Astrocyte of the hippocampus (primary cell): ENCODE results near the gene CSMD2.
A peak's percentile ranks its signal among the peaks of the same experiment; 100 is the strongest.

Experiments used
- DNase-seq: peaks from one replicate; pipeline ENCODE4 v3.0.0; 2011; ENCODE audit warnings: low read depth, low spot score

CSMD2 gene

DNA sequence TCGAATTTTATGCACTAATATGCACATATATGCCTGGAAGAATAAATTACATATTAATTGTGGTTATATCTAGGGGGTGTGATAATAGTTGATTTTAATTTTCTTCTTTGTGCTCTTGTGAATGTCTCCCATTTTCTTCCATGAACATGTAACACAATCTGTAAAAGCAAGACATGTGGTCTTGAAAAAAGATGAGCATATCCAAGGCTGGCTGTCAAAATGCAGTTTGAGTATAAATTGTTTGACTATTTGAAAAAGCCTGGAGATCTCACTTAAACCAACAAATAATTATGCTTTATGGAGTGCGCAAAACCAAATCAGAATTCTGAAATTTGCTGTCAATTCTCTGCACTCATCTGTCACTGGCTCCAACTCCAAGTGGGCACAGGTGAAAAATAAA lies 157.3 kb downstream of the CSMD2 start:
- DNase-seq = no peak

GRCh38 chr1:34005309-34005708 lies 159.7 kb downstream of the CSMD2 start:
- DNase-seq = no peak

DNA sequence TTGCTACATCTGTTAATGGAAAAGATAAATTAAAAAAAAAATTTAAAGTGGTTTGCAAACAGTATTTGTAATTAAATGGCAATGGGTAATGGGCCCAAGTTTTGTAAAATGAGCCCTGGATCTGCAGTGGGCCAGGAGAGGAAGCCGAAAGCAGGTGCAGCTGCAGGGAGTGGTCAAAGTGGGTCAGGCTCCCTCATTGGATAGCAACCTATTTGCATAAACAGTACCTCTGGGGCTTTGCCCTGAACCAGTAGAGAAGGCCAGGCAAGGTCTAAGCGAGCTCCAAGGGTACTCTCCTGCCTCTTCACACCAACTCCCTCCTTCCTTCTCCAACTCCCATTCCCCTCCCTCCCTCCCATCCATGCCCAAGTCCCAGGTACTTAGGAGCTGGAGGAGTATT lies 162.2 kb downstream of the CSMD2 start:
- DNase-seq = no peak

DNA sequence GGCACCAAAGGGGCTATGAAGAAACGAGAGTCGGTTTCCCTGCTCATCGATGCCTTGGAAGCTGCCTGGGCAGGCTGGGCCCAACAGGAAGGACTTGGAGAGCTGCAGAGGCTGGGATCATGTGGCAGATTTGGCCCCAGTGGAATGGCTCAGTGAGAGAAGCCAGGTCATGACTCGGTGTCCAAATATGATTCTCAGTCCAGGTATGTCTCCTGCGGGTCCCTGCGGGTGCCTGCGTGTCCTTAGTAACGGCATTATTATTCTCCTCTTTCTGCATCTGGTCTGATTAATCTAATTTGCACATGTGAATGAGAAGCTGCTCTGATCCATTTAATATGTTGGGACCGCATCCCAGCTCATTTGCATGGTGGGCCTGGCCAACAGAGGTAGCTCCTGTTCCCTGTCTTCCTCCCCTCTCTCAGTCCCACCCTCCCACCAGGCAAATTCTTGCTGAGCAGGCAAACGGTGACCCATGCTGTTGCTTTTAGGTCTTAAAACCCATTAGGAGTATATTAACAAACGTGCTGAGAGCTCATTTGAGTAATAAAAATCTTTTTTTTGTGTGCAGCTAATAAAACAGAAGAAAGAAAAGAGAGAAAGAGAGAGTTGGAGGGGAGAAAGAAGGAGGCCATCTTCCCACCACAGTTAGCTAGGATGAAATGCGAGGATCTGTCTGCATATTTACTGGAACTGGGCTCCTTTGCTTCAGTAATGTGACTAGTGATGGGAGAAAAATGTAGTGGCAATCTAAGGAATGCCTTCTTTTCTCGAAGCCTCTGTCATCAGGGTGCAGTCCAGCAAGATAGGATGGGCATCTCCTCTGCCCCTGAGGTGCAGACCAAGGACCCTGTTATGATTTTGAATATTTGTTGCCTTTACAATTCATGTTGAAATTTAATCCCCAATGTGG lies 167.6 kb downstream of the CSMD2 start:
- DNase-seq = peak; percentile 58

- no peak for DNase-seq
Measured at GRCh38 chr1:33996281-33996680, 168.7 kb downstream of the CSMD2 start.

GRCh38 chr1:33993301-33993700 lies 171.7 kb downstream of the CSMD2 start:
- DNase-seq = no peak

DNA sequence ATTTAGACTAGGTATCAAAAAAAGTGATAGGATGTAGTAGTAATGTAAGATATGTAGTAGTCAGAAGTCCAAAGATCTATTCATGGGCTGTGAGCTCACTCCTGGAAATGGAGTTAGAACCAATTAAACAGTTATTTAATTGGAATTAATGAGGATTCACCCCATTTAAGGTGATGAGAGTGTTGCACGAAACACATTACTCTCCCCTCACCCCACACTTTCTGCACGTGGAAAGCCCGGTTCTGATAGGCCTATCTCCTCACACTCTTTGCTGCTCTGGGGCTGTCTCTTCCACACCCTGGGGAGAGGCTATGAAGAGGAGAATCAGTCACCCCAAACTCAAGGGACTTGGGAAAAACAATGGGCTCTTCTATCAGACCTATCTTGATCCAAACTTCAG lies 174.7 kb downstream of the CSMD2 start:
- no peak for DNase-seq

DNA sequence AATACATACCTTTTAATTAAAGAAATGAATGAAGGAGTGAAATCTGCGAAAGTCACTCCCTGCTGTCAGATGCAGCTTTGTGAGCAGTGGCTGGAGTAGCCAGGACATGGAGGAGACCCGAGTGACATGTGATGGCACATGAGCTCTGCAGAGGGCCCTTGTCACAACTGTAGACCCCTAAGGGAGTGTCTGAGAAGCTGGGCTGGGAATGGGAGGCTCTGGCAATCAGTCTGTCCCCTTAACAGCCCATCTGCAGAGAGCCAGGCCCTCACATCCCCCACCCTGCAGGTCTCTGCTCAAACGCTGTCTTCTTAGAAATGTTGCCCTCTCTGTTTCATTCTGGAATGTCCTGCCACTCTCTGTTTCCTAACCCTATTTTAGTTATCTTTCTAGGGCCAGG lies 176.9 kb downstream of the CSMD2 start:
- DNase-seq = no peak

DNA sequence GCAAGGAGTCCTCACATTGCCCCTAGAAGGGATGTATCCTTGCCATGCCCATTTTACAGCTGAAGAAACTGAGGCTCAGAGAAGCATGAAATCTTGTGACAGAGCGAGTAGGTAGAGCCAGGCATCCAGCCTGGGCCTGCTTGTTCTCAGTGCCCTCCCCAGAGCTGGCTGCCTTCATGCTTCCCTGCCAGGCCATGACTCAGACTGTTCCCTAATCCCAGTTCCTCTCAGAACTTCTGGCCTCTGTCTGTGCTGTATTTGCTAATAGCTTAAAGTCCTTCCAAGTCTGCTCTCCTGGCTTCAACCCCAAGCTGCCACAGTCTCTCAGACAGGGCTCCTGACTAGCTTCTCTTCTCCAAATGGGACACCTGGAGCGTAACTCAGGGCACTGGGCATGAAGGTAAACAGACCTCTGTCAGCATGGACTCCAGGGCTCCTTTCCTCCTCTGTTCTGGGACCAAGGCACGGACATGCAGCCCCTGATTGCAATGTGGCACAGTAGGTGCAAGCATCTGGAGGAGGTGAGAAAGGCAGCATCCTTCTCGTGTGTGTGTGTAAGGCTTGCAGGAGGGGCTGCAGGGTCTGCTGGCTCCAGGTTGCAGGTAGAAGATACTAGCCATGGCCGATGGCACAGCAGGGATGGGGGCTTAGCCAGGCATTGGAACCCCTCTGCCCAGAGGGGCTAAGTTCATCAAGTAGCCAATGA lies 178.5 kb downstream of the CSMD2 start:
- peak; percentile 87 for DNase-seq

DNA sequence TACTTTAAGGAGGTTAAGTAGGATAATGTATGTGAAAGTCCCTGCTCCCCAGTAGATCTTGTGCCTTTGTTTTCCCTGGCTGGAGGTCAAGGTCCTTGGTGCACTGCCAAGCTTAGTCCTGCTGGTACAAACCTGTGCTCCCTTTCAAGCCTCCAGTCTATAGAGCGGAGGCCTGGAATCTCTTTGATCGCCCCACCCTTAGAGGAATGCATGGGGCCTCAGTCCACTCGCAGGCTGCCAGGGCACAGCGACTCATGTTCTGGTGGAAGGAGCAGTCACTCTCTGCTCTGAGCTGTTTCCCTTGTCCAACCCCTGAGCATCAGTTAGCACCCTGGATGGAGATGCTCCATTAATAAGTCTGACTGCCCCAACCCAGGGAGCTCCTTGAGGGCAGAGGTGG lies 179.4 kb downstream of the CSMD2 start:
- DNase-seq = peak; percentile 71

- peak; percentile 93 for DNase-seq
Measured at GRCh38 chr1:33984906-33985565, 180.0 kb downstream of the CSMD2 start.

- no peak for DNase-seq
Measured at GRCh38 chr1:33982419-33982818, 182.6 kb downstream of the CSMD2 start.

GRCh38 chr1:33979341-33979740 lies 185.7 kb downstream of the CSMD2 start:
- no peak for DNase-seq

DNA sequence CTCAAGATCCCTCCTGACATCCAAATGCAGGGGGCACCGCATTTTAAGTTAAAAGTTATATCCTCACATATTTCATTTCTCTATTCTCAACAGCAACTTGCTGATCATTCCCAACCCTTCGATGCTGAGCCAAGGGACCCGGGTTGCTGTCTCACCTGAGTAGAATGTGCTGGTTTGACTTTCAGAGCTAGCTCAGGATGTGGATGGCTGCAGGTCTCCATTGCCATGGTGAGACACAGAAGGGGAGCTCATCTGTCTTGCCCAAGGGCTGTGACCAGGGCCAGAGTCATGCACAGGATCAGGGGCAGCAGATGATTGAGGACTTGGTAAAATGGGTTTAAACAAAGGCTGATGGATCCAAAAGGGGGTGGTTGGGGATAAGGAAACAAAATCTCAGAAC lies 189.1 kb downstream of the CSMD2 start:
- DNase-seq = no peak

DNA sequence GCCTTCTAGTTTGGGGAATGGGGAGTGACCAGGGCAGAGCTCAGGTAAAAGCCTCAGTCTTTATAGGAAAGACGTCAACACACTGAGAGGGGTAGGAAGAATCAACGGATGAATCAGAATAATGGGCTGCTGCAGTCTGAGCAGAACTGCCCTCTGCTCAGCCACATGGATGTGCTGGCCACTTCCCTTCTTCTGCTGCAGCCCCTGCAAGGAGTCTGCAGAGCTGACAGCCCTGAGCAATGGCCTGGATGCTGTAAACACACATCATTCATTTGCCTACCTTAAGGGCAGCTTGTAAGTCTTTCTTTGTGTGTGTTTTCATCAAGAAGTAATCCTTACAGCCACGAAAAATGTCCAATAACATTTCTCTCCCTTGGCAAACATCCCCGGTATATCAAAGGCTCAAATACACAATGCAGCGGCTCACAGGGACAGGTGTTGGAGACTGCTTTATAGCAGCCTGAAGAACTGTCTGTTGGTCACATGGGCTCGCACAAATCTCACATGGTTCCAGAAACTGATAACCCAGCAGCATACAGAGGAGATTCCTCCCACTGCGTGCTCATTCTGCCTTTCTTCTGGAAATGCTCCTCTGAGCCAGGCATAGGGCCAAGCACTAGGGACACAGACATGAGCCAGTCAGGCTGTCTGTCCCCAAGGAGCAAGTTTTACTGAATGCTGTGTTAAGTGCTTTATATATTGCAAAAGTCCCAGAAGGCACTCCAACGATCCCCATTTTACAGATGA lies 191.1 kb downstream of the CSMD2 start:
- DNase-seq = peak; percentile 16

DNA sequence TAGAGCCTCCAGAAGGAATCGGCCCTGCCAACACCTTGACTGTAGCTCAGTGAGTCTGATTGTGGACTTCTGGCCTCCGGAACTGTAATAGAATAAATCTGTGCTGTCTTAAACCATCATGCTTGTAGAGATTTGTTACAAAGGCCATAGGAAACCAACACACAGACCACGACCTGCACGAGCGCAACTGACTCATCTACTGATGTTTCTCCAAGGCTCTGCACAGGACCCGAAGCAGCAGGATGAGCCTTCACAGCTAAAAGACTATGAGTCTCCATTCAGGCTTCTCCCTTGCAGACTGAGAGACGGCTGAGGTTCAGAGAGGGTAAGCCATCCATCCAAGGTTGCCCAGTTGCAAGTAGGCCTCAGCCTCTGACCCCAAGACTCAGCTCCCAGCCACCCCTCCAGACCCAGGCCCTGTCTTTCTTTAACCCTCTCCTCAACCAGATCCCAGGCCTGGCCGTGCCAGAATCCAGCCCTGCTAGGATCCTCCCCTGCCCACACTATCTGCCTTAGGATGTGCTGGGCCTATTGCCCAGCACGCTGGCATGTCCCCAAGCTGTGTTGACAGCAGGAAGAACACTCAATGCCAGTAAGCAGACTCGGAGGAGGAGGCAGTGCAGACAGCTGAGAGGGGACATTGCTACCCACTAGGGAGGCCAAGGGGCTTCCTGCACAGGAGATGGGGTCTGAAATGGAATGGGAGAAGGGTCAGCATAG lies 192.2 kb downstream of the CSMD2 start:
- peak; percentile 38 for DNase-seq

GRCh38 chr1:33971913-33972312 lies 193.1 kb downstream of the CSMD2 start:
- DNase-seq = no peak

DNA sequence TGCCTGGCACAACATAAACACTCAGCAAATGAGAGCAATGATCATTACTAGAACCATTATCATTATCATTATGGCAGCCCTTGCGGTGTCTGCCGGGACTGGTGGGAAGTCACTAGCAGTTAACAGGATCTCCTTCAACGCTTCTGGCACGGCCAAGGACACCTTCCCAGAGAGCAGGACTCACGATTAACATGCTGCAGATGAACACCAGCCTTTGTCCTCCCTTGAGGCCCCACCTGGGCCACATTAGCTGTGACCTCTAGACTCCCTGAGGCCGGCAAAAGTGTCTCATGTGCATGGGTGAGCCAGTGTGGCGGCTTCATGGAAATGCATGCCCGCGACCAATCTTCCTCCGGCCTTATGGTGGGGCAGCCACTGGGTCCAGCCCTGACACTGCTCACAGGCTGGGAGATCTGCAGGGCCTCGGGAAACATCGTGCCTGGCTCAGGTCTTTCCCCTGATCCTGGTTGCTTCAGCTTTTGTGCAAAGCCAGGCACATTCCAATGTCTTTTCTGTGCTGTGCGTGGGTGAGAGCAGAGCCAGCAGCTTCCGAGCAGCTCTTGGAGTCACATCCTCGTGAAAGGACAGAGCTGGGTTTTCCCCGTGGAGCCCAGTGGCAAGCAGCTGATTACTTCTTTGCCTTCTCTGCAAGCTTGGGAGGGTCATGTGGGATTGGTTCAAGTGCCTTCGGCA lies 193.9 kb downstream of the CSMD2 start:
- peak; percentile 57 for DNase-seq

- DNase-seq = no peak
Measured at GRCh38 chr1:33970148-33970825, 194.7 kb downstream of the CSMD2 start.
